Measurements from ENCODE around the gene MAPK6. TPM values are rescaled to one million over a fixed set of nuclear protein-coding genes. Genes with fewer than 3 reads are reported as not detected.
A peak's percentile ranks its signal among the peaks of the same experiment; 100 is the strongest.
"Not testable (repeated sequence)": the region's sequence is repeated elsewhere in the genome, so short reads cannot be mapped to it uniquely, and the experiment has no call there.

The MAPK6 gene
- total RNA-seq, 3 donors from 2014 or later (not counting 1 experiment from before 2014, with no cell fraction given), result 33.0 to 36.2 (median 33.1) TPM

DNA sequence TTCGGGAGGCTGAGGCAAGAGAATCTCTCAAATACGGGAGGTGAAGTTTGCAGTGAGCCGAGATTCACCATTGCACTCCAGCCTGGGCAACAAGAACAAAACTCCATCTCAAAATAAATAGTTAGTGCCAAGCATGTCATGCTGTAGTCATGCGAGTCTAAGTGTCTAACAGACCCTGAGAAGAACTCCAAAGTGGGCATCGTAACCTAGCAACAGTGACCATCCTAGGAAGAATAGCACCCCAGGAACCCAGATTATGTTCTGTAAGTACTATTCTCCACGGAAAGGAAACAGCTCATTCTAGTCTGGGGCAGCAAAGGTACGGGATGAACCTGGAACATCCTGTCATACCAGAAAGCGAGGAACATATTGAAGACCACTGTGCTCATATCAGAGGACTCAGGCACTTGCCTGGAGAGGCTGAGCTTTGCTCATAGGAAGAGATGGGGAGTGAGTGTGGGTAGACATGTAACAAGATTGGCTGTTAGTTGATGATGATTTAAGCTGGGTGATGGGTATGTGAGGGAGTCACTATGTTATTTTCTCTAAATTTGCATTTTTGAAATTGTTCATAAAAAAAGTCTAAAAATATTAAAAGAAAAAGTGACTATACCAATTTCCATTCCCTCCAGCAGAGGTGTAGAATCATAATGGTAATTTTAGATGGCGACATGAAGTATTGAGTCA, 61.8 kb downstream of the MAPK6 start:
- peaks cover 17% of the 10 kb centered on the region for H3K4me1 ChIP-seq (ENCODE audit: control insufficient read depth, insufficient read depth, low read length)
- Mint-ChIP-seq H3K4me1 (peaks cover 18 to 30% of the 10 kb centered on the region in 2 donors), H3K36me3 (no peaks in the 10 kb centered on the region), H3K9me3 (no peaks in the 10 kb centered on the region), H3K27ac (no peak overlapping the region), H3K4me3 (no peak overlapping the region), H3K27me3 (ENCODE audit: low read depth in 2 of 2) (peaks cover 23 to 37% of the 10 kb centered on the region in 2 donors)
- H3K9me3 ChIP-seq (ENCODE audit: control insufficient read depth, insufficient read depth, low read length), result no peaks in the 10 kb centered on the region
- H3K27ac ChIP-seq (ENCODE audit: low read length), result no peak overlapping the region
- 94% methylated on average over 8 of the region's 9 CpGs for WGBS (ENCODE audit: insufficient coverage)
- no peak for DNase-seq
- H3K4me3 ChIP-seq (ENCODE audit: low read length), result no peak overlapping the region
- H3K36me3 ChIP-seq (ENCODE audit: control insufficient read depth, insufficient read depth, low read length), result no peaks in the 10 kb centered on the region
- ATAC-seq, result no peak
- TF ChIP-seq, protein P1, sequence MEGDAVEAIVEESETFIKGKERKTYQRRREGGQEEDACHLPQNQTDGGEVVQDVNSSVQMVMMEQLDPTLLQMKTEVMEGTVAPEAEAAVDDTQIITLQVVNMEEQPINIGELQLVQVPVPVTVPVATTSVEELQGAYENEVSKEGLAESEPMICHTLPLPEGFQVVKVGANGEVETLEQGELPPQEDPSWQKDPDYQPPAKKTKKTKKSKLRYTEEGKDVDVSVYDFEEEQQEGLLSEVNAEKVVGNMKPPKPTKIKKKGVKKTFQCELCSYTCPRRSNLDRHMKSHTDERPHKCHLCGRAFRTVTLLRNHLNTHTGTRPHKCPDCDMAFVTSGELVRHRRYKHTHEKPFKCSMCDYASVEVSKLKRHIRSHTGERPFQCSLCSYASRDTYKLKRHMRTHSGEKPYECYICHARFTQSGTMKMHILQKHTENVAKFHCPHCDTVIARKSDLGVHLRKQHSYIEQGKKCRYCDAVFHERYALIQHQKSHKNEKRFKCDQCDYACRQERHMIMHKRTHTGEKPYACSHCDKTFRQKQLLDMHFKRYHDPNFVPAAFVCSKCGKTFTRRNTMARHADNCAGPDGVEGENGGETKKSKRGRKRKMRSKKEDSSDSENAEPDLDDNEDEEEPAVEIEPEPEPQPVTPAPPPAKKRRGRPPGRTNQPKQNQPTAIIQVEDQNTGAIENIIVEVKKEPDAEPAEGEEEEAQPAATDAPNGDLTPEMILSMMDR (IDR thresholded peaks at IDR 0.05), result no peak
- H3K27me3 ChIP-seq (ENCODE audit: control insufficient read depth, insufficient read depth, low read length), result no peaks in the 10 kb centered on the region
- intact Hi-C loops (cut with micrococcal nuclease), result no loop called here

DNA sequence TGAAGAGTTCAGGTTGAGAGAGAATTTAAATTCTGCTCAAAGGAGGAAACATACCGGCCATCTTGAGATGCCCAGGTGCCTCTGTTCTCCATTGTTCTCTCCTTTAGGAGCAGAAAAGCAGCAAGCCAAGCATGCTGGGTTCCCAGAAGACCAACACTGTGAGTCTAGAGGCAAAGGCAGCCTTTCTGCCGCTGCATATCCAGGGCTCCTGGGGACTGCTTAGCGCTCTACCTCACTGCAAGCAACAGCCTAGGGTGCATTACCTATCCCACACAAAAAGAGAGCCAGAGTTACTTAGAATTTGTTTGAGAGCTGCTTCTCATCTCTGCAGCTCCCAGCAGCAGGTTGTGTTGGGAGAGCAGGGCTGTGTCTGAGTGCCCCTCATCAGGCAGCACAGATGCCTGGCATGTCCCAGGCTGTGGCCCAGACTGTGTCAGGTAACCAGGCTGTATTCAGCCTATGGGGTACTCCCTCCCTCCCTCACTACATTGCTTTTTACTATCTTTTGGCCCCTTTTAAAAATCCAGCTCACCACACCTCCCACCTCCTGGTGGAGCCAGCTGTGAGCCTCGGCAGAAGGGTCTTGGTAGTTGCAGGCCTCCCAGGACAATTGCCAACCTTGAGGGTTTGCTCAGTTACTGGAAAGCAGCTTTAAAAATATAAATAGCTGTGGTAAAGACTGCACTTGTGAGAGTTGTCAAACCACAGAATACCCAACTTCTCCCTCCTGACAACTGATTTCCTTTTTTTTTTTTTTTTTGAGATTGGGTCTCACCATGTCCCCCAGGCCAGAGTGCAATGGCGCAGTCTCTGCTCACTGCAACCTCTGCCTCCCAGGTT, 63.4 kb downstream of the MAPK6 start:
- peak overlapping the region in 1 of 2 donors; percentile 47 for H3K27ac Mint-ChIP-seq
- ATAC-seq (peak in 2 of 3 donors; percentile 29 to 65), DNase-seq (no peak)
- intact Hi-C loops (cut with micrococcal nuclease), result no loop called here
- Histone ChIP-seq H3K27ac (ENCODE audit: low read length) (no peak overlapping the region), H3K27me3 (ENCODE audit: control insufficient read depth, insufficient read depth, low read length) (no peaks in the 10 kb centered on the region), H3K4me3 (ENCODE audit: low read length) (no peak overlapping the region), H3K9me3 (ENCODE audit: control insufficient read depth, insufficient read depth, low read length) (peaks cover 5% of the 10 kb centered on the region), H3K36me3 (ENCODE audit: control insufficient read depth, insufficient read depth, low read length) (no peaks in the 10 kb centered on the region), H3K4me1 (ENCODE audit: control insufficient read depth, insufficient read depth, low read length) (peaks cover 17% of the 10 kb centered on the region)
- no peaks in the 10 kb centered on the region for H3K36me3 Mint-ChIP-seq
- no peaks in the 10 kb centered on the region for H3K9me3 Mint-ChIP-seq
- TF ChIP-seq, protein P1 (IDR thresholded peaks at IDR 0.05), result no peak
- WGBS (ENCODE audit: insufficient coverage), result 56% methylated on average over 5 of the region's 5 CpGs
- H3K27me3 Mint-ChIP-seq (ENCODE audit: low read depth in 2 of 2), result peaks cover 20 to 37% of the 10 kb centered on the region in 2 donors
- peaks cover 18 to 30% of the 10 kb centered on the region in 2 donors for H3K4me1 Mint-ChIP-seq
- peak overlapping the region; percentile 47 for H3K4me3 Mint-ChIP-seq

DNA sequence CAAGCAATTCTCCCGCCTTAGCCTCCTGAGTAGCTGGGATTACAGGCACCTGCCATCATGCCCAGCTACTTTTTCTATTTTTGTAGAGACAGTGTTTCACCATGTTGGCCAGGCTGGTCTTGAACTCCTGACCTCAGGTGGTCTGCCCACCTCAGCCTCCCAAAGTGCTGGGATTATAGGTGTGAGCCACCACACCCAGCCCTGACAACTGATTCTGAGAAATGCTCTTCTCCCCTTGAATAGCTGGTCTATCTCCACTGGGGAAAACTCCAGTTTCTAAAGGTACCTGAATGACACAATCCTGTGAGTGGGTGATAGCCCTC, 64.0 kb downstream of the MAPK6 start:
- Mint-ChIP-seq H3K27ac (peak overlapping the region in 1 of 2 donors; percentile 47), H3K27me3 (ENCODE audit: low read depth in 2 of 2) (peaks cover 19 to 37% of the 10 kb centered on the region in 2 donors), H3K4me3 (peak overlapping the region; percentile 47), H3K4me1 (peaks cover 18 to 30% of the 10 kb centered on the region in 2 donors)
- intact Hi-C loops (cut with micrococcal nuclease); H3K27me3 ChIP-seq (ENCODE audit: control insufficient read depth, insufficient read depth, low read length); H3K4me3 ChIP-seq (ENCODE audit: low read length); H3K27ac ChIP-seq (ENCODE audit: low read length); H3K9me3 ChIP-seq (ENCODE audit: control insufficient read depth, insufficient read depth, low read length); H3K9me3 Mint-ChIP-seq; ATAC-seq; H3K36me3 ChIP-seq (ENCODE audit: control insufficient read depth, insufficient read depth, low read length); DNase-seq; H3K36me3 Mint-ChIP-seq: not testable (repeated sequence)
- 36% methylated on average over 1 of the region's 1 CpG for WGBS (ENCODE audit: insufficient coverage)
- H3K4me1 ChIP-seq (ENCODE audit: control insufficient read depth, insufficient read depth, low read length), result peaks cover 17% of the 10 kb centered on the region

DNA sequence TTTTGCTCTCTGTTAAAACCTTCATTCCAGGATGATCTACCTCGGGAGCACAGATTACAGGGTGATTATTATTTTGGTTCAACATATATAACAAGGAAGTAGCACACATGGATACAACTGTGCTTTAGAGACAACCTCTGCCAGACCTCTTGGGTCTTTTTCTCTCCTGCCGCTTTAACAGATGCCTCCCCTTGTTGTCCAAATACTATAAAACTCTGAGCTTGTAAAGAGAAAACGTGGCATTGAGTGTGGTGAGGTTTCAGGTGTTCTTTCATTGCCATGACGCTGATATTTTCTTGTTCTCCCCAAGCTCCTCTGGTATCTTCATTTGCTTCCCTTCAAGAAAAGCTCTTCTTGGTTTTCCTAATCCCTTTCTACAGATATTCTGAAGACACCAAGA, 64.6 kb downstream of the MAPK6 start:
- H3K36me3 Mint-ChIP-seq, result no peaks in the 10 kb centered on the region
- no peak for ATAC-seq
- TF ChIP-seq, protein P1 (IDR thresholded peaks at IDR 0.05), result no peak
- H3K4me3 Mint-ChIP-seq, result peak overlapping the region; percentile 47
- H3K27me3 Mint-ChIP-seq (ENCODE audit: low read depth in 2 of 2), result peaks cover 18 to 33% of the 10 kb centered on the region in 2 donors
- intact Hi-C loops (cut with micrococcal nuclease), result no loop called here
- H3K9me3 Mint-ChIP-seq, result no peaks in the 10 kb centered on the region
- Histone ChIP-seq H3K27ac (ENCODE audit: low read length) (no peak overlapping the region), H3K4me3 (ENCODE audit: low read length) (no peak overlapping the region), H3K36me3 (ENCODE audit: control insufficient read depth, insufficient read depth, low read length) (no peaks in the 10 kb centered on the region), H3K27me3 (ENCODE audit: control insufficient read depth, insufficient read depth, low read length) (no peaks in the 10 kb centered on the region), H3K4me1 (ENCODE audit: control insufficient read depth, insufficient read depth, low read length) (peaks cover 17% of the 10 kb centered on the region), H3K9me3 (ENCODE audit: control insufficient read depth, insufficient read depth, low read length) (peaks cover 5% of the 10 kb centered on the region)
- no peak overlapping the region for H3K27ac Mint-ChIP-seq
- DNase-seq, result no peak
- peaks cover 18 to 30% of the 10 kb centered on the region in 2 donors for H3K4me1 Mint-ChIP-seq
- WGBS (ENCODE audit: insufficient coverage), result 74% methylated on average over 4 of the region's 4 CpGs

Measured in natural killer cell (primary cell).